HG02763 (cell line): ENCODE measurements around the gene YIF1A.

Source experiments
- ATAC-seq: cut with Tn5 transposase; IDR thresholded peaks from one replicate; pipeline ENCODE4 v1.9.1; 2021; ENCODE audit warnings: mild to moderate bottlenecking, moderate library complexity; ENCODE audit not compliant: unreplicated experiment

YIF1A gene

DNA sequence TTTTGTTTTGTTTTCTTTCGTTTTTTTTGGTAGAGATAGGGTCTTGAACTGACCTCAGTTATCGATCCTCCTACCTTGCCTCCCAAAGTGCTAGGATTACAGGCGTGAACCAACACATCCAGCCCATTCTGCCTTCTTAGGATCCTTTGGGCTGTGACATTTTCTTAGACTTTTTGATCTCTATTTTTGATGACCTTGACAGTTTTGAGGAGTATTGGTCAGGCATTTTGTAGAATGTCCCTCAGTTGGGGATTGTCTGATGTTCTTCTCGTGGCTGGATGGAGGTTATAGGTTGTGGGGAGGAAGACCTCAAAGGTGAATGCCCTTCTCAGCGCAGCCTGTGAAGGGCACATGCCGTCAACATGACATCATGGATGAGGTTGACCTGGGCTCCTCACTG lies 40.0 kb downstream of the YIF1A start:
- no peak for ATAC-seq

DNA sequence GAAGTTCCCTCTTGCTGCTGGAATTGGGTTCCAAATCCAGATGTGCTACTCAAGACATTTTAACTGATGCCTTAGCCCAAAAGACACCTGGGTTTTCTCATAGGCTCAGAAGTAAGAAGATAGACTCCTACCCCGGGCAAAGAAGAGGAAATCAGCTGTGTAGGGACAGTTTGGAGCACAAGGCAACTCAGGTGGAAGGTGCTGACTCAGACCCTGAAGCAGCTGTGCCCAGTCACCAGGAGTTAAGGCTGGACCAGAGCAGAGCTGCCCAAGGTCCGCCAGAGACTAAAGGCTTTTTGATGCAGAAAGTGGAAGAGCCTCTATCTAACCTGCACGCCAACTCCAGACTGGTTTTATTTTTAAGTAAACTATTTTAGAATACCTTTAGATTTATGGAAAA lies 41.1 kb downstream of the YIF1A start:
- ATAC-seq = no peak

GRCh38 chr11:66247295-66247694 lies 41.6 kb downstream of the YIF1A start:
- no peak for ATAC-seq

- no peak for ATAC-seq
Measured at GRCh38 chr11:66243782-66244535, 45.0 kb downstream of the YIF1A start.

DNA sequence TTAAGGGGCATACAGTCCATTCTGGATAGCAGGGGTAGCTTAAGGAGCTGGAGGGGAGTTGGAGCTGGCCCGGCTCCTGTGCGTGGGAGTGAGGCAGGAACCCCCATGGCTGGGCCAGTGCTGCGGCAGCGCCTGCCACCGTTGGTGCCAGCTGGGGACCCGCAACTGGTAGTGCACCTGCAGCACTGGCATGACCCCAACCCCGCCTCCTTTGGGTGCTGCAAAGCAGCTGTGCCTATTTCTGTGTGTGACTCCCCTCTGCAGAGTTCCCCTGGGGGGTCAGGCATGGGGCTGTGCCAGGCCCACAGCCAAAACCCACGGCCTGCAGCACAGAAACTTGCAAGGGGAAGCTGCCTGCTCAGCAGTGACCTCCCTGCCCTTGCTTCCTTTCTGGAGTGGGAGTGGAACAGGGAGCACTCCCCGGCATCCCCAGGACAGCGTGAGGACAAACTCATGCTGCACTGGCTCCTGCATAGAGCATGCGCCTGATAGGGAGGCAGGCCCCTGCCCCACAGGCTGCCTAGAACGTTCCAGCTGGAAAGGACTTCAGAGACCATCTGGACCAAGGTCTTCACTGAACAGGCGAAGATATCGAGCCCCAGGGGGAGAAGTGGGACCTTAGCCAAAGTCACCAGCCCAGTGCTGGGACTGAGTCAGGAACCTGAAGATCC lies 46.7 kb downstream of the YIF1A start:
- no peak for ATAC-seq

DNA sequence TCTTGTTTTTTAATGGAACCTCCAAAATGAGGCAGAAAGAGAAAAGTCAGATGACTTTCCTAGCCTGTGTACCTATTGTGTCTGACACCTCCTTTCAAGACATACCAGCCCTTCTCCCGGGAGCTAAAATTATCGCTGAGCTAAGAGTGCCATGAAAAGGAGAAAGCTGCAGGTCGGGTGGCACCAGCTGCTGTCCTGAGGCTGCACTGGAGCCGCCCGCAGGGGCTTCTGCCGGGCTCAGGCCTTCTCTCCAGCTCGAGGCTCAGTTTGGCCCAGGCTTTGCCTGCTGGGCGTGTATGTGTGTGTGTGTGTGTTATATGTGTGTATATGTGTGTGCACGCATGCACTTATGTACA lies 48.2 kb downstream of the YIF1A start:
- no peak for ATAC-seq

DNA sequence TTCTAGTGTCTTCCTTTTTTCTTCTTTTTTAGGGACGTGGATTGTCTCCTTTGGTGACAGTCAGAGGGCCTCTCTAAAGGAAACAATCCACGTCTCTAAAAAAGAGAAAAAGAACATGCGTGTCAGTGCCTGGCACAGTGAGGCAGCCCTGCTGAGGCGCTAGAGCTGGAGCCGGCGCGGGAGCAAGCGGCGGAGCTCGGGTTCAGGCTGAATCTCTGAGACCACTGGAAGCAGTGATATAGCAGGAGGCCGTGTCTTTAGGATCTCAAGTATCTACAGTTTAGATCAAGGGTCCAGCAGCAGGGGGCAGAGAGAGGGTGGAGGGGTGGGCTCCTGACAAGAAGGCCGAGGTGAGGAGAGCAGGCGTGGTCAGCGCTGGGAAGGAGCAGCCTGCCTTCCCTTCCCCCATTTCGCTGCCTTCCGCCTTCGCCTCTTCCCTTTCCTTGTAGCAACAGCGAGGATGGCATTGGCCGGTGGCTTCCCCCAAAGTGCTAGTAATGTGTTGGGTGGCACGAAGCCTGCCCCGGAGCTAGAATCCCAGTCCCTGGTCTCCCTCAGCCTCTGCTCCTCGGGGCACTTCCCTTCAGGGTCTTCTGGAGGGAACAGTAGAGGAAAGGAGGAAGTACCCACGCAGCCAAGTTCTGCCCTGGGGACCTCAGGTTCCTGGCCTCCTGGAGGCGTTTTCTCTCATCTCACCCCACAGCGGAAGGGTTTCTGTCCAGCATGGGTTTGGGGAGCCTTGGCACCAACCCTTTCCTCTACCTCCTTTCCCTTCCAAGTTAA lies 48.8 kb downstream of the YIF1A start:
- no peak for ATAC-seq

DNA sequence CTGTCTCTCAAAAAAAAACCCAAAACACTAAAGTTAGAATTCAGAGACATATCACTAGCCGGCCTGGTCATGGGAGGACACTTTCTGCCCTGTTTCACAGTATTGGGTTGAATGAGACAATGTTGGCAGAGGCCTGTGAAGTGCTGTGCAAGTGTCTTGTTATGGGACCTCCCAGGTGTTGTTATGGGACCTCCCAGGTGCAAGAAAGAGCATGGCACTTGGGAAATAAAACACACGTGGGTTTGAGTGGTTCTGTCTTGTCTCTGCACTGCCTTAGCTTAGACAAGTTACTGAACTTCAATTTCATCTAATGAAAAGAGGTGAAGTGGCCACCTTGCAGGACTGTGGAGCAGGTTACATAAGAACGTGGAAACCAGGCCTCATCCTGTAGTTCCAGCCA lies 49.4 kb downstream of the YIF1A start:
- no peak for ATAC-seq

GRCh38 chr11:66238786-66239413 lies 50.0 kb downstream of the YIF1A start:
- no peak for ATAC-seq

DNA sequence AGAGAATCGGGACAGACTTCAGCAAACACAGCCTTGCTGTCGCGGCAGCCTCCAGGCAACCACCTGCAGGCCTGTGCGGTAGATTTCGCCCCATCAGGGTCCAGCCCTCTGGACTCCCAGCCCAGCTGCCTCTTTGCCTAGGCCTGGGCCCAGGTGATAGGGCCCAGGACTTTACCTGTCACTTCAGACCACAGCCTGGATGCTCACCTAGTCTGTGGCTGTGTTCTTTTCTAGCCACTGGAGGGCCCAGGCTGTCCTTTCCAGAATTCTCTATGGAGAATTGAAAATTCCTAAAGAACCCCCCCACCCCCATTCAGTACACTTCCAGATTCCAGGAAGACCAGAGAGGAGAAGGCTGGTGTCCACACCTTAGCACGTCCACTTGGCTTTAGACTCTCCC lies 51.1 kb downstream of the YIF1A start:
- no peak for ATAC-seq

GRCh38 chr11:66235141-66235540 lies 53.8 kb downstream of the YIF1A start:
- ATAC-seq = no peak
